Erythroblast (primary cell): ENCODE measurements around the gene RNF121.

Experiments
- GATA1 ChIP-seq: IDR thresholded peaks from 2 replicates; pipeline ENCODE4 v1.6.1; 2011; ENCODE audit warnings: low read depth, mild to moderate bottlenecking, control low read depth, low read length, moderate library complexity
- POLR2A ChIP-seq: IDR thresholded peaks from 2 replicates; pipeline ENCODE4 v1.6.1; 2011; ENCODE audit warnings: mild to moderate bottlenecking, low read length

DNA sequence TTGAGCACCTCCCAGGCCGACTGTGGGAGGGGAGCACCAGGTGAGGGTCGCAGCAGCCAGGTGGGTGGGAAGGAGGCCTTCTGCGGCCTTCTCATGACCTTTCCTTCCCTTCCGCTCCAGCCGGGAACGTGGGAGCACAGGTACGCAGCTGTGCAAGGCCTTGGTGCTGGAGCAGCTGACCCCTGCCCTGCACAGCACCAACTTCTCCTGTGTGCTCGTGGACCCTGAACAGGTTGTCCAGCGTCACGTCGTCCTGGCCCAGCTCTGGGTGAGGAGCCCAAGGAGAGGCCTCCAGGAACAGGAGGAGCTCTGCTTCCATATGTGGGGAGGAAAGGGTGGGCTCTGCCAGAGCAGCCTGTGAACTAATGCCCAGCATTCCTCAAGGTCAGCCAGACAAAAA, 72.4 kb downstream of the RNF121 start:
- no peak for TF ChIP-seq POLR2A
- no peak for TF ChIP-seq GATA1
